K562 (cell line): ENCODE data around the gene PTGES3. TPM values are rescaled to one million over a fixed set of nuclear protein-coding genes. Genes with fewer than 3 reads are reported as not detected.

Source experiments
- ATAC-seq: fragments of 200-7000 bp; cut with Tn5 transposase; 3 replicates; pipeline ENCODE4 v1.9.1; 2020; ENCODE audit warnings: moderate library complexity
- BruUV-seq: library from RNA; stranded (reverse); fragments of 400-500 nt; replicated peaks from 2 replicates; lab custom pipeline; 2021; lab: Mats Ljungman, UMichigan
- CTCF ChIA-PET: fragments of 300-600 bp; formaldehyde crosslinking; extraction: SDS; loops from one replicate; lab custom pipeline; 2021; ENCODE audit warnings: low intra/inter-chr PET ratio; lab: Yijun Ruan, JAX
- POLR2A ChIA-PET: fragments of 300-600, 350-650 bp; sonication (Branson Sonifier 250); formaldehyde crosslinking; extraction: SDS; loops from one replicate; lab custom pipeline; 2021; ENCODE audit warnings: antibody characterized with exemption, inconsistent platforms; lab: Yijun Ruan, JAX
- DNase-seq, 4 experiments: peaks; one replicate each; pipeline versions ENCODE4 v3.0.0 to v3.0.0-alpha.2; 2011 to 2018; ENCODE audit warnings: low spot score in 3 of 4, mixed read lengths in 3 of 4; ENCODE audit errors: extremely low read depth in 1 of 4
- FAIRE-seq: peaks from 2 replicates; lab custom pipeline; 2011; peaks lifted over from hg19 to GRCh38; lab: Jason Lieb, UNC
- H2AFZ ChIP-seq: 2 replicates; pipeline ENCODE4 v1.6.0; 2011; ENCODE audit warnings: low read depth, low read length, control low read depth, inconsistent platforms
- H3K27ac ChIP-seq: fragments of 200-600 bp; 3 replicates; pipeline ENCODE4 v1.8.0; 2011; ENCODE audit warnings: low read depth, mild to moderate bottlenecking, control low read depth, inconsistent platforms, low read length, moderate library complexity, mixed read lengths; ENCODE audit errors: extremely low read depth
- H3K27me3 ChIP-seq, 2 experiments: fragments of 300-600 bp in 1 of 2; 2 replicates in 1 of 2; 3 replicates in 1 of 2; pipeline versions ENCODE4 v1.6.0 to v1.8.0; 2011; ENCODE audit warnings: inconsistent platforms in 2 of 2, low read length in 2 of 2, mild to moderate bottlenecking in 1 of 2, mixed read lengths in 1 of 2, moderate library complexity in 1 of 2; ENCODE audit not compliant: control insufficient read depth in 2 of 2, insufficient read depth in 2 of 2
- H3K36me3 ChIP-seq: fragments of 300-600 bp; 3 replicates; pipeline ENCODE4 v1.8.0; 2011; ENCODE audit warnings: mild to moderate bottlenecking, low read length, inconsistent platforms; ENCODE audit not compliant: control insufficient read depth, insufficient read depth
- H3K4me1 ChIP-seq, 2 experiments: fragments of 200-600 bp in 1 of 2; replicated peaks in 1 of 2; 2 replicates in 1 of 2; 3 replicates in 1 of 2; pipeline versions ENCODE4 v1.5.1 to v1.8.0; 2011; ENCODE audit warnings: inconsistent platforms in 2 of 2, low read length in 2 of 2, mild to moderate bottlenecking in 1 of 2, mixed read lengths in 1 of 2, moderate library complexity in 1 of 2; ENCODE audit not compliant: control insufficient read depth in 2 of 2, insufficient read depth in 2 of 2
- H3K4me2 ChIP-seq: 2 replicates; pipeline ENCODE4 v1.6.1; 2011; ENCODE audit warnings: low read length, control low read depth, inconsistent platforms, mixed read lengths; ENCODE audit not compliant: insufficient read depth
- H3K4me3 ChIP-seq: fragments of 200-600 bp; sonication (generic), shearing (Covaris generic); 2 replicates; pipeline ENCODE4 v1.5.1; 2016; ENCODE audit warnings: control low read depth, inconsistent platforms
- H3K79me2 ChIP-seq: fragments of 200-600 bp; 3 replicates; pipeline ENCODE4 v1.8.0; 2011; ENCODE audit warnings: low read length, inconsistent platforms; ENCODE audit not compliant: control insufficient read depth, insufficient read depth
- H3K9ac ChIP-seq, 2 experiments: 2 replicates each; pipeline versions ENCODE4 v1.6.0 to v1.6.1; 2011; ENCODE audit warnings: low read depth in 2 of 2, low read length in 2 of 2, control low read depth in 1 of 2, inconsistent platforms in 1 of 2, mild to moderate bottlenecking in 1 of 2, mixed read lengths in 1 of 2; ENCODE audit not compliant: insufficient read depth in 1 of 2
- H3K9me1 ChIP-seq: one replicate; pipeline ENCODE4 v1.6.0; 2011; ENCODE audit warnings: inconsistent platforms, mild to moderate bottlenecking, low read length, moderate library complexity; ENCODE audit not compliant: control insufficient read depth, insufficient read depth
- H3K9me3 ChIP-seq: replicated peaks from 2 replicates; pipeline ENCODE4 v1.5.1; 2011; ENCODE audit warnings: low read depth, low read length, inconsistent platforms; ENCODE audit not compliant: control insufficient read depth, insufficient read depth
- H4K20me1 ChIP-seq: replicated peaks from 2 replicates; pipeline ENCODE4 v1.6.1; 2011; ENCODE audit warnings: low read length, inconsistent platforms, mixed read lengths; ENCODE audit not compliant: control insufficient read depth, insufficient read depth
- HDAC1 ChIP-seq, 2 experiments: fragments of 450-650 bp; IDR thresholded peaks; 2 replicates each; pipeline ENCODE4 v1.6.1; 2016 to 2017; ENCODE audit warnings: inconsistent platforms in 1 of 2, mild to moderate bottlenecking in 1 of 2, moderate library complexity in 1 of 2
- HEY1 ChIP-seq: fragments of 250-450 bp; sonication (Bioruptor Pico); IDR thresholded peaks from 2 replicates; pipeline ENCODE4 v1.5.0; 2020; ENCODE audit warnings: mild to moderate bottlenecking, moderate library complexity, borderline replicate concordance
- HMBOX1 ChIP-seq: sonication (generic); IDR thresholded peaks from 2 replicates; pipeline ENCODE4 v1.6.1; 2016
- MYBL2 ChIP-seq, 2 experiments: fragments of 450-650 bp in 1 of 2; sonication (generic) in 1 of 2; formaldehyde crosslinking in 1 of 2; IDR thresholded peaks; 2 replicates each; pipeline versions ENCODE4 v1.6.1 to v1.8.1; 2017 to 2022; ENCODE audit warnings: borderline replicate concordance in 1 of 2, inconsistent platforms in 1 of 2, low read depth in 1 of 2, mild to moderate bottlenecking in 1 of 2, missing genetic modification reagents in 1 of 2, moderate library complexity in 1 of 2
- POLR2A ChIP-seq: fragments of 450-650 bp; conservative IDR thresholded peaks from 2 replicates; pipeline ENCODE4 v1.6.1; 2016
- RBM14 ChIP-seq: fragments of 200-400 bp; formaldehyde crosslinking; IDR thresholded peaks from 2 replicates; pipeline ENCODE4 v1.6.1; 2018; ENCODE audit warnings: low read depth, mild to moderate bottlenecking, low read length, moderate library complexity, borderline replicate concordance; ENCODE audit not compliant: insufficient read depth
- RBM25 ChIP-seq: fragments of 200-400 bp; formaldehyde crosslinking; IDR thresholded peaks from 2 replicates; pipeline ENCODE4 v1.6.1; 2018; ENCODE audit warnings: low read length, low read depth, moderate library complexity; ENCODE audit not compliant: severe bottlenecking
- RHOXF2B ChIP-seq: fragments of 250-450 bp; sonication (Bioruptor Pico); conservative IDR thresholded peaks from 2 replicates; pipeline ENCODE4 v1.5.1; 2021
- SIN3A ChIP-seq, 2 experiments: fragments of 150-350 bp in 1 of 2; IDR thresholded peaks; 2 replicates each; pipeline ENCODE4 v1.6.1; 2011 to 2016; ENCODE audit warnings: borderline replicate concordance in 2 of 2, low read depth in 2 of 2, low read length in 2 of 2, mild to moderate bottlenecking in 2 of 2, moderate library complexity in 2 of 2; ENCODE audit not compliant: control insufficient read depth in 1 of 2
- SUPT5H ChIP-seq: fragments of 450-650 bp; IDR thresholded peaks from 2 replicates; pipeline ENCODE4 v1.6.1; 2016
- ZBTB43 ChIP-seq: sonication (generic); formaldehyde crosslinking; IDR thresholded peaks from 2 replicates; pipeline ENCODE4 v1.8.0; 2023; ENCODE audit warnings: mild to moderate bottlenecking, missing genetic modification reagents
- ZNF121 ChIP-seq: sonication (generic); formaldehyde crosslinking; conservative IDR thresholded peaks from 2 replicates; pipeline ENCODE4 v1.8.0; 2022; ENCODE audit warnings: missing genetic modification reagents
- ZNF395 ChIP-seq: fragments of 200-800 bp; sonication (Bioruptor generic); IDR thresholded peaks from 2 replicates; pipeline ENCODE4 v1.6.1; 2017; ENCODE audit warnings: missing genetic modification characterization, missing compliant biosample characterization
- ZSCAN32 ChIP-seq: fragments of 450-650 bp; formaldehyde crosslinking; IDR thresholded peaks from 2 replicates; pipeline ENCODE4 v1.4.0; 2020; ENCODE audit warnings: mild to moderate bottlenecking, moderate library complexity
- WGBS: fragments of 100-300 bp; shearing (Covaris generic); methylation state at CpG from one replicate; pipeline ENCODE4 v1.1.6; 2016; ENCODE audit warnings: low coverage, mixed read lengths; ENCODE audit not compliant: insufficient coverage; ENCODE audit errors: missing lambda C conversion rate; 5-methylcytosine and 5-hydroxymethylcytosine counted together
- in situ Hi-C: fragments of 300-500 bp; cut with MboI; formaldehyde crosslinking; loops from 4 replicates; pipeline ENCODE4 v1.15.0; 2018; ENCODE audit warnings: inconsistent platforms, mixed read lengths
- intact Hi-C: fragments of 100-400 bp; cut with micrococcal nuclease; formaldehyde crosslinking; loops from 2 replicates; pipeline ENCODE4 v1.14.2; 2022
- polyA plus RNA-seq, 8 experiments: library from polyadenylated mRNA; depleted of rRNA in 4 of 8; stranded (reverse) in 5 of 8; unstranded in 3 of 8; fragments of >200 nt; fragmentation: Nextera tagmentation in 2 of 8; fragmentation: Illumina TruSeq in 1 of 8; extraction: Ambion mirVana in 2 of 8; extraction: Trizol in 1 of 8; gene quantifications; 2 replicates each; pipeline versions ENCODE4 v1.2.1 to v1.2.3, GENCODE V29; 2011 to 2014; ENCODE audit warnings: inconsistent platforms in 1 of 8, missing spikeins in 1 of 8
- total RNA-seq, 7 experiments: library from RNA; depleted of rRNA in 6 of 7; stranded (reverse); fragments of >200 nt in 6 of 7; fragmentation: Illumina TruSeq in 2 of 7; extraction: Trizol in 2 of 7; gene quantifications; 2 replicates each; pipeline versions ENCODE4 v1.2.1 to v1.2.3, GENCODE V29; 2011 to 2021; ENCODE audit warnings: low replicate concordance in 1 of 7

Gene PTGES3
- total and polyA plus RNA-seq, 9 of the 15 experiments (the other 6 are each of a cell fraction or from before 2014, with no cell fraction given): 163 to 501 (median 213) TPM

- H3K4me2 ChIP-seq: no peak overlapping the region; the same call in 1 of the 2 replicates
- no peaks in the 10 kb centered on the region for H3K27me3 ChIP-seq
- H3K9ac ChIP-seq: peak overlapping the region in 1 of 2 experiments; percentile 83; a peak in 1 of 4 replicates
- ChIA-PET POLR2A (interaction anchor here (0.5 to 3.6 kb wide), 7 partner anchors 9 to 448 kb away, joined by 3 to 25 read pairs (median 7); partner anchors contain the start of genes ATP5F1B, NACA and PTGES3), CTCF (no interaction called here)
- peaks cover 48% of the 10 kb centered on the region for H4K20me1 ChIP-seq
- no peaks in the 10 kb centered on the region for H3K9me3 ChIP-seq
- peaks cover 23 to 71% of the 10 kb centered on the region in 2 experiments; a peak in 4 of 5 replicates for H3K4me1 ChIP-seq
- 79% methylated on average over 2 of the region's 2 CpGs for WGBS
- H2AFZ ChIP-seq: no peak overlapping the region
- no peak overlapping the region for H3K4me3 ChIP-seq
- no TSS peak for BruUV-seq
- H3K9me1 ChIP-seq: no peaks in the 10 kb centered on the region
- no peak overlapping the region for H3K27ac ChIP-seq
- peaks cover 99% of the 10 kb centered on the region for H3K79me2 ChIP-seq
- peaks cover 82% of the 10 kb centered on the region for H3K36me3 ChIP-seq
- FAIRE-seq (no peak), DNase-seq (no peak), ATAC-seq (no peak)
- intact Hi-C loops: no loop called here
- TF ChIP-seq HEY1 (CRISPR knock-in tag): no peak
- TF ChIP-seq ZNF121: peak; percentile 67
- no peak for TF ChIP-seq HDAC1 (IDR thresholded peaks at IDR 0.05)
- TF ChIP-seq HMBOX1: no peak
- TF ChIP-seq ZNF395 (CRISPR knock-in tag): no peak
- TF ChIP-seq RBM25: peak; percentile 6
- TF ChIP-seq POLR2A: 0 out of 2 replicates have a peak, but pooled peaks have one; percentile 32
- TF ChIP-seq MYBL2 (IDR thresholded peaks at IDR 0.05; ENCODE audit: low read depth): no peak
- no peak for TF ChIP-seq MYBL2 (CRISPR knock-in tag; IDR thresholded peaks at IDR 0.05; ENCODE audit: borderline replicate concordance)
- TF ChIP-seq ZSCAN32 (CRISPR knock-in tag): no peak
- peak; percentile 37 for TF ChIP-seq SUPT5H
- TF ChIP-seq SIN3A (IDR thresholded peaks at IDR 0.05; ENCODE audit: borderline replicate concordance in 2 of 2, control insufficient read depth in 1 of 2, low read depth in 2 of 2, low read length in 2 of 2): no peak
- TF ChIP-seq RBM14: no peak
- no peak for TF ChIP-seq ZBTB43 (CRISPR knock-in tag)
- no peak for TF ChIP-seq RHOXF2B (CRISPR knock-in tag)
- in situ Hi-C loops: no loop called here
These were observed 9.2 kb downstream of the PTGES3 start for GRCh38 chr12:56678852-56679251.
